GM19238 (cell line): ENCODE data around the gene H2AZ2.
A peak's percentile ranks its signal among the peaks of the same experiment; 100 is the strongest.
"Not testable (repeated sequence)": the region's sequence is repeated elsewhere in the genome, so short reads cannot be mapped to it uniquely, and the experiment has no call there.

Experiments
- DNase-seq: peaks from one replicate; pipeline ENCODE4 v3.0.0; 2011; ENCODE audit warnings: low spot score; ENCODE audit not compliant: insufficient read length

H2AZ2 gene

DNA sequence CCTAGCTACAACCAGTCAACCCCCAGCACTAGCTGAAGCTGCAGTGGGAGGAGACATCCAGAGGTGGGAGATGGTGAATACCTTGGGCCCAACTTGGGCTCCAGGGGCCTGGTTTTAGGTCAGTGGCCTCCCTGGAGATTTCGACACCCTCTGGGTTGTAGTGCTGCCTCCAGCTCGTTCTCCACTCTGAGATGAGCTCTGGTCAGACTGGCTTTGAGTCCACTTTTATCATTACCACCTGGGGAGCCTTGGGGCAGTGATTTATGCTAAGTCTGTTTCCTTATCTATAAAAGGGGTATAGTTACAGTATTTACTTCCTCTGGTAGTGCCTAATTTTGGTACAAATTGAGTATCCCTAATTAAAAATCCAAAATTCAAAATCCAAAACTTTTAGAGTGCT, 28.6 kb downstream of the H2AZ2 start:
- DNase-seq = no peak

DNA sequence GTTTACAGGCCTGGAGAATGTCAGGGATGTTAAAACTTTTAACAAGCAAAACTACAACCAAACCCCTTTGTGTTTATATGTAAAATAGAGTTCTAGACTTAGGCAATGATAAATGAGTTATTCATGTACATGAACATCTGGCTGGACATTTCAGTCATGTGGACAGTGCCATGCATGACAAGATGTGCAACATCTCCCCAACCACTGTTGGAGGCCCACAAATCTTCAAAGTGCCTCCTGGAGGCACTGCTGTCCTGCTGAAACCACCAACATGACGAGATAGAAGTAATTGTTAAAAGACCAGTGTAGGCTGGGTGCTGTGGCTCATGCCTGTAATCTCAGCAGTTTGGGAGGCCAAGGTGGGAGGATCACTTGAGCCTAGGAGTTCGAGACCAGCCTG, 33.0 kb downstream of the H2AZ2 start:
- DNase-seq = no peak

DNA sequence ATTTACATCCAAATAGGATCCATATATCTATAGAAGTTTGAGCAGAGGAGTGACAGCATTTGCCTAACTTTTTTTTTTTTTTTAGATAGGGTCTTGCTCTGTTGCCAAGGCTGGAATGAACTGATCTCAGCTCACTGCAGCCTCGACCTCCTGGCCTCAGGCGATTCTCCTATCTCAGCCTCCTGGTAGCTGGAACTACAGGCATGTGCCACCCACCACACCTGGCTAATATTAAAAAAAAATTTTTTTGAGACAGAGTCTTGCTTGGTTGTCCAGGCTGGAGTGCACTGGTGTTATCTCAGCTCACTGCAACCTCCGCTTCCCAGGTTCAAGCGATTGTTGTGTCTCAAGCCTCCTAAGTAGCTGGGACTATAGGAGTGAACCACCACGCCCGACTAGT, 36.3 kb downstream of the H2AZ2 start:
- DNase-seq = no peak

DNA sequence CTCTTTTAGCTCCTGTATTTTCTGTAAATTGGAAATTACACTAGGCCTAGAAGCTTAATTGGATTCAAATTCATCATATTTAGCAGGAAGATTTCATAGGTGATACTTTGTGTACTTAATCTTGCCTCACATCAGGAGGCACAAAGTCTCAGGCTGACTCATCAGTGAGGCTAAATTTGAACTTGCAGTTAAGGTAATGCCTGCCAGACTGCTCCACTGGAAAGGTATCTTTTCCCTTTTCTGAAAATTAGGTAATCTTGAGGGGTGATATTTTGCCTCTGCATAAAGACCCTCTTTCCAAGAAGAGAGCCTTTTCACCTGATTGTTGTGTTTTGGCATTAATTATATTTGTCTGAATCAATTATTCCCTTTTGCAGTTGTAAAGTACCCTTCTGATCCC, 36.8 kb downstream of the H2AZ2 start:
- DNase-seq = no peak

DNA sequence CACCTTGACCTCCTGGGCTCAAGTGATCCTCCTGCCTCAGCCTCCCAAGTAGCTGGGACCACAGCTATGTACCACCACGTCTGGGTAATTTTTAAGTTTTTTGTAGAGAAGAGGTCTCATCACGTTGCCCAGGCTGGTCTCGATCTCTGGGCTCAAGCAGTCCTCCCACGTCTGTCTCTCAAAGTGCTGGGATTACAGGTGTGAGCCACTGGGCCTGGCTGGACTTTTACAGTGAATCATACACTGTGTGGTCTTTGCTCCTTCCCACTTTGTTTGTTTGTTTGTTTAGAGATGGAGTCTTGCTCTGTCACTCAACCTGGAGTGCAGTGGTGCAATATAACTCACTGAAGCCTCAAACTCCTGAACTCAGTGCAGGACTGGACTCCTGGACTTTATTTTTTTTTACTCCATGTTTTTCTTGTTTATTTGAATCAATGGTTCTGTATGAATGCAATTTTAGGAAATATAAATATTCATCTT, 38.9 kb downstream of the H2AZ2 start:
- DNase-seq = no peak

DNA sequence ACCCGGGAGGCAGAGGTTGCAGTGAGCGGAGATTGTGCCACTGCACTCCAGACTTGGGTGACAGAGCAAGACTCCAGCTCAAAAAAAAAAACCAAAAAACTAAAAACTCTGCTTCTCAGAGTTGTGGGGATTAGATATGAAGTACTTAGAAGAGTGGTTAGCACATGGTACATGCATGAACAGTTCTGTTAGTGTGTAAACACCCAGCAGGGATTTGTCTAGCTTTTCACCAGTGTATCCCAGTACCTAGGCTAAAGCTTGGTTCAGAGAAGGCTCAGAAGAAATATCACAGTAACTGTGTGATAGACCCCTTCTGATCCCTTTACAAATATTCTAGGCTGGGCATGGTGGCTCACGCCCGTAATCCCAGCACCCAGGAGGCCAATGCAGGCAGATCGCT, 41.9 kb downstream of the H2AZ2 start:
- DNase-seq = no peak

DNA sequence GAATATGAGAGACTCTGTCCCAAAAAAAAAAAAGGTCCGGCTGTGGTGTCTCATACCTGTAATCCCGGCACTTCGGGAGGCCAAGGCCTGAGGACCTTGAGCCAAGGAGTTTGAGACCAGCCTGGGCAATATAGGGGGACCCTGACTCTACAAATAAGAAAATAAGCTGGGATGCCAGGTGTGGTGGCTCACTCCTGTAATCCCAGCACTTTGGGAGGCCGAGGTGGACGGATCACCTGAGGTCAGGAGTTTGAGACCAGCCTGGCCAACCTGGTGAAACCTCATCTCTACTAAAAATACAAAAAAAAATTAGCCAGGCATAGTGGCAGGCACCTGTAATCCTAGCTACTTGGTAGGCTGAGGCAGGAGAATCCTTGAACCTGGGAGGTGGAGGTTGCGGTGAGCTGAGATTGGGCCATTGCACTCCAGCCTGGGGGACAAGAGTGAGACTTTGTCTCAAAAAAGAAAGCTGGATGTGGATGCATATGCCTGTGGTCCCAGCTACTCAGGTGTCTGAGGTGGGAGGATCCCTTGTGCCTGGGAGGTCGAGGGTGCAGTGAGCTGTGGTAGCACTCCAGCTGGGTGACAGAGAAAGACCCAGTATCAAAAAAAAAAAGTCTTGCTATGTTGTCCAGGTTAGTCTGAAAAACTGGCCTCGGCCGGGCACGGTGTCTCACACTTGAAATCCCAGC, 43.9 kb downstream of the H2AZ2 start:
- DNase-seq = not testable (repeated sequence)

DNA sequence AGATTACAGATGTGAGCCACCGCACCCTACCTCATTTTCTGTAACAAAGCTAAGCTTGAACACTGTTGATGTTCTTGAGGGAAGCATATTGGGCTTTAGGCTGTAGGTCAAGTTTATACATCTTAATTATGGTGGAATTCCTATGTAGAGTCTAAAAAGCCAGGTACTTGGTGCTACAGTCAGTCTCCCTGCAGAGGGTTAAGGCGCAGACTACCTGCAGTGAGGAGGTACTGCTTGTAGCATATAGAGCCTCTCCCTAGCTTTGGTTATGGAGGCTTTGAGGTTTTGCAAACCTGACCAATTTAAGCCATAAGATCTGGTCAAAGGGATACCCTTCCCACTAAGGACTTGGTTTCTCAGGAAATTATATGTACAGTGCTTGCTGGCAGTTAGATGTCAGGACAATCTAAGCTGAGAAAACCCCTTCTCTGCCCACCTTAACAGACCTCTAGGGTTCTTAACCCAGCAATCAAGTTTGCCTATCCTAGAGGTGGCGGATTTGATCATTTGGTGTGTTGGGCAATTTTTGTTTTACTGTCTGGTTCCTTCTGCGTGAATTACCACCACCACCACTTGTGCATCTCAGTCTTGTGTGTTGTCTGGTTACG, 45.4 kb downstream of the H2AZ2 start:
- DNase-seq = no peak

DNA sequence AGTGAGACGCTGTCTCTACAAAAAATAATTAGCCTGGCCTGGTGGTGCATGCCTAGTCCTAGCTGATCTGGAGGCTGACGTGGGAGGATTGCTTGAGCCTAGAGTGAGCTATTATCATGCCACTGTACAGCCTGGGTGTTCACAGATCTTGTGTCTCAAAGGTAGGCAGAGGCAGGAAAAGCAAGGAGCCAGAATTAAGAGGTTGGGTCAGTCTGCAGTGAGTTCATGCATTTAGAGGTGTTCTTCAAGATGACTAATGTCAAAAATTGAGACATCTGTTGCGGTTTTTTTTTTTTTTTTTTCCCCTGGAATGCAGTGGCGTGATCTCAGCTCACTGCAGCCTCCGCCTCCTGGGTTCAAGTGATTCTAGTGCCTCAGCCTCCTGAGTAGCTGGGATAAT, 46.0 kb downstream of the H2AZ2 start:
- no peak for DNase-seq

DNA sequence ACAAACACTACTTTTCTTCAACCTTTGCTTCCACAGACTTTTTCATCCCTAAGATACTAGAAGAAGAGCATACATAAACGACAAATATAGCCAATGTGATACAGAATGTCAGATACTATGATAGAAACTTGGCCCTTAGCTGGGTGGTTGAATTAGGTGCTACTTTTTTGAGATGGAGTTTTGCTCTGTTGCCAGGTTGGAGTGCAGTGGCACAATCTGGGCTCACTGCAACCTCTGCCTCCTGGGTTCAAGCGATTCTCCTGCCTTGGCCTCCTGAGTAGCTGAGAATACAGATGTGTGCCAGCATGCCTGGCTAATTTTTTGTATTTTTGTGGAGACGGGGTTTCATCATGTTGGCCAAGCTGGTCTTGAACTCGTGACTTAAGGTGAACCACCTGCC, 47.9 kb downstream of the H2AZ2 start:
- no peak for DNase-seq

DNA sequence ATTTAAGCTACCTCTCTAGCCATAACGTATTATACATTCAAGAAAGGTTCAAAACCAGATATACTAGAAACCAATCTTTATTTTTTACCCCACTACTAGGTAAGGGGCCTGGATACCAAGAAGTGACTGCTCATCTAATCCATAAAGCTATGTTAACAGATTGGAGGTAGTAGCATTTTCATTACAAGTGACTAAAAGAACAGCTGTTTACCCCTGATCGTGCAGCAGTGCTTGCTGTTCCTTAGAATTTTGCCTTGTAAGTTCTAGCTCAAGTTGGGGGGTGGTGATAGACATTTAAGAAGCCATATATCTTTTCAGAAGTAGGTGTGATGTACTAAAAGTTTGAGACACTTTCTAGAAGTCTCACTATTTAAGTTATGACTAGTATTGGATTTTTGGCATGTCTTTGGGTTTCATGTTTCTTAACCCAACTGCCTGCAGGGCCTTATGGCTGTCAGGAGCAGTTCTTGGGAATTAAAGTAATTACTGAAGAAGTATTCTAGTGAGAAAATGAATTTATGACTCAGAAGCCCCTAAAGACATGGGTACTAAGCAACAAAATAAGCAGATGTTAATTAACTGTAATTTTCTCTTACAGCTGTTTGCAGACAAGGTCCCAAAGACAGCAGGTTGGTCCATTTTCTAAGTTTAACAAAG, 49.1 kb downstream of the H2AZ2 start:
- DNase-seq = no peak

DNA sequence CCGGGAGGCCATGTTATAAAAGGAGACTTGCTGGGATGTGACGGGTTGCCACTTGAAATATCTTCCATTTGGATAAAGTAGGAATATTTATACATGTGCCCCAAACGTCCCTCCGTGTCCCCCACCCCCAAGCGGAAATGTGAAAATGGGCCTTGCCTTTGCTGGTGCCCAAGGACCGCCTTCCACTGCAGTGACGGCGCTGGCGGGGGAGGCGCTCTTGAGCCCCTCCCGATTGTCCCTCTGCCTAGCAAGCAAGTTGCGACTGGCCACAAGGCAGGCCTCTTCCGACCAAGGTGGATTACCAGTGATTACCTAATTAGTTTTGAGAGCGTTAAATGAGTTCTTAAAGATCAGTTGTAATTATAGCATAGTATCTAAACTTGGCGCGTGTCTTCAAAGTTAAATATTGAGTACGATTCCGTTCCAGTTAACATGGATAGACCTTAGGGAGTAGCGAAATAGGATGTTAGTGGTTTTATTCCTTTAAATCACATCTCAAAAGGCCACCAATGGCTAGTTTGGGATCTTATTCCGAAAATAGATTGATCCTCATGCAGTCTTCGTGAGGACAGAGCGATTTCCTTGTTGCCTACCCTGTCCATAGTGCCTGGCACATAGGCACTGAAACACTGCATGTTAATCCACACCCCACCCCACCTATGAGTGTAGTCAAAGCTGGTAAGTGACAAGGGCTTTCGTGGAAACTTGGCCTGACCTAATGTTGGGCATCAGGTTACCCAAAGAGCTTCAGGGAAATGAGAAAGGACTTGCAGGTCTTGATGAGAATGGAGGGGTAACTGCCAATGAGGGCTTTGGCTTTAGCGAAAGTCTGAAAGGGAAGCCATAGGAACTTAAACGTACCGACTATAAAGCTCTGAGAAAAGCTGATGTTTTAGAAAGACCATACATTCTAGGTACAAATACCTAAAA, 50.3 kb downstream of the H2AZ2 start:
- peak; percentile 78 for DNase-seq

DNA sequence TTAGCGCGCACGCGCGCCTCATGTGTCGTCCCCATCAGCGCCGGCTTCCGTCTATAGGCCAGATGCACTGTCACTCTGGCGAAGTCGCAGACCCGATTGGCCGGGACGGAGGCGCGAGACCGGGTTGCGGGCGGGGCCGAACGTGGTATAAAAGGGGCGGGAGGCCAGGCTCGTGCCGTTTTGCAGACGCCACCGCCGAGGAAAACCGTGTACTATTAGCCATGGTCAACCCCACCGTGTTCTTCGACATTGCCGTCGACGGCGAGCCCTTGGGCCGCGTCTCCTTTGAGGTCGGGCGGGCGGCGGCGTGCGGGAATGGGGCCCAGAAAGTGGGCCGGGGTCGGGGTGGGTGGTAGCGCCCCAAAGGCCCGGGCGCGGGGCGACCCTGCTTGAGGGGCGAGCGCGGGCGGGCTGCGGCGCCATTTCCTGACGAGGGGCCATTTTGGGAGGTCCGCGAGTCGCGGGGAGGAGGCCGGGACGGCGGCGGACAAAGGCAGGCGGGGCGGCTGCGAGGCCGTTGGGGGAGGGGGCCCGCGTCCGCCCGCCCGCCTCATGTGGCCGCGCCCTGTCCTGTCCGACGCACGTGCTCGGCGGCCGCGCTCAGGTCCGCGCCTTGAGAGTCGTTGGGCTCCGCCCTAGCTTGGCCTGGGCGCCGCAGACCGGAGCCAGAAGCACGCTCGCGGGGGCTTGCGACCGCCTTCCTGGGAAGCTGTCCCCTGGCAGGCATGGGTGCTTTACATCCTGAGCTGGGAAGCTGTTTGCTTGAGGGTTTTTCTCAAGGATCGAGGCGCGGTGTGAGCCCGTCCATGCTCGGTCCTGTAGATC, 51.2 kb downstream of the H2AZ2 start, which contains the start of gene PPIA:
Gene PPIA, plus strand, starts transcription at position 178 of the 825 bp plus-strand sequence. Its CDS starts 44 bp downstream, at position 222.
- DNase-seq = peak; percentile 99

DNA sequence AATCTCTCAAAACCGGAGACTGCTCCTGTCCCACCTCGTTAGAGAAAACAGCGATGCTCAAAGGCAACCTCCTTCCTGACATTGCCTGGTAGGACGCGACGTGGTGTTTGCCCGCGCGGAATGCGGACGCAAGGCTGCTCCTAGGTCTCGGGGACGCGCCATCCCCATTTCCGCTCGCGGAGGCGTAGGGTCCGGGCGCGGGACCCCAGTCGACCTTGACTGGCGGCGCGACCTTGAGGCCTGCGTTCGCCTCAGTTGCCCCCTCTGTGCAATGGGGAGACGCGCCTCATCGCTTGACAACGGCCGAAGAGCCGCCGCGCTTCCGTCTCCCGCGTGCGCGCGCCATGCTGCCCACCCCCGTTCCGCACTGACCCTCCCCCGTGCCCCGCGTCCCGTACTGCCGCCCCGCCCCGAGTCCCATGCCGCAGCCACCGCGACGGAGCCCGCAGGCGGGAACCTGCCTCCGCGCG, 51.8 kb downstream of the H2AZ2 start:
- DNase-seq = peak; percentile 44

DNA sequence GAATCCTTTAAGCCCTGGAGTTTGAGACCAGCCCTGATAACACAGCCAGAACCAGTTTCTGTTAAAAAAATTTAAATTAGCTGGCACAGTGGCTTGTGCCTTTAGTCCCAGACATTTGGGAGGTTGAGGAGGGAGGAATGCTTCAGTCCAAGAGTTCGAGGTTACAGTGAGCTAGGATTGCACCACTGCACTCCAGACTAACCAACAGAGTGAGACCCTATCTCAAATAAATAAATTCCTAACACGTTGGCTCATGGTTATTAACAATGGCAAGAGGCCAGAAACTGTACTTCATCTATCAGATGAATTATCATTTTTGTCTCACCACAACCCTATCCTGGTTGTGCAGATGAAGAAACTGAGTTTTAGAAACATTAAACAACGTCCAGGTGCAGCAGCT, 53.6 kb downstream of the H2AZ2 start:
- no peak for DNase-seq

DNA sequence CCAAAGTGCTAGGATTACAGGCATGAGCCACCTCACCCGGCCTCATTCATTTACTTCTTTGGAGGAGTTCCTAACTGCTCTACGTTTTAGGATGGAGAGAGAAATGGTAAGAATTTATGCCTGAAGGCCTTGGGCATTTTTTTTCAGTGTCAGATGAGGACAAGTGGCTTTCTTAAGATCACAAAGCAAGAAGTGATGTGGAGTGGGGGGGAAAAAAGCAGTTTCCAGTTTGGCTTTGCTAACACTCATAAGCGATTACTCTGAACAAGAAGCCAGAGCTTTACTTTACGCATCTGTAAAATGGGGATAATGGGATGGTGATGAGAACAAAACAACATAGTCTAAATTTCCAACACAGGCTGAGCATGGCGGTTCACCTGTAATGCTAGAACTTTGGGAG, 54.0 kb downstream of the H2AZ2 start:
- no peak for DNase-seq

DNA sequence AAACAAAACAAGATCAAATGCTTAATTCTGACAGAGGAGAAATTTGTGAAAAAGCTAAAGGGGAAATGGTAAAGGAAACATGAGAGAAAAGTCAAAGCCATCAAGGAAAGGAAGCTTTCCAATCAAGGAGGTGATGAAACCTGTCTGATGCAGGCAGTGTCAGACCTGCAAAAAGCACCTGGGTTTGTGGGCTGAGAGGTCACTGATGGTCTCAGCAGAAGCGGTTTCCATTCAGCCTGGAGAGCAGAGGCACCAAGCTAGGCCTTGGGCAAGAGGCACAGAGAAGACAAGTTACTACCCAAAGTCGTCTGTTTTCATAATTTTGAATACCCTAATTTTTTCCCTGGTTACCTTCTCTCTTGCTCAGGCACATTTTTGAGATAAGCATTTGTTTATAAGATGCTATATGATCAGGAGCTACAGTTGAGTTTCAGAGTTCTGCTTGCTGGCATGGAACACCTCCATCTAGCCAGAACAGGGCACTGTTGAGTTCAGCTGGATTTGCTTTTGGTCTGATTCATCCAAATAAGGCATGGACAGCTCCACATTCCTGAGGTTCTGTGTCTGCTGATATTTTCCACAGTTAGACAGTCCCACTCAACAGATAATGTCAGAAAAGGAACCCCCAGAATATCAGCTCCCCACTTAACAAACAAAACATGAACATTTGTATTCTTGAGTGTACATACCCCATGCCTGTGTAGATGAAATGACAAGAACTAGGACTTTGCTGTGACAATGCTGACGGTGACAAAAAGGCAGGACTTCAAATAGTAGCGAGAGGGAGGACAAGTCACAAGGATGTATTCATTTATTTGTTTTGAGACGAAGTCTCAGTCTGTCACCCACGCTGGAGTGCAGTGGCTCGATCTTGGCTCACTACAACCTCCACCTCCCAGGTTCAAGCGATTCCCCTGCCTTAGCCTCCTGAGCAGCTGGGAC, 56.3 kb downstream of the H2AZ2 start:
- DNase-seq = no peak

DNA sequence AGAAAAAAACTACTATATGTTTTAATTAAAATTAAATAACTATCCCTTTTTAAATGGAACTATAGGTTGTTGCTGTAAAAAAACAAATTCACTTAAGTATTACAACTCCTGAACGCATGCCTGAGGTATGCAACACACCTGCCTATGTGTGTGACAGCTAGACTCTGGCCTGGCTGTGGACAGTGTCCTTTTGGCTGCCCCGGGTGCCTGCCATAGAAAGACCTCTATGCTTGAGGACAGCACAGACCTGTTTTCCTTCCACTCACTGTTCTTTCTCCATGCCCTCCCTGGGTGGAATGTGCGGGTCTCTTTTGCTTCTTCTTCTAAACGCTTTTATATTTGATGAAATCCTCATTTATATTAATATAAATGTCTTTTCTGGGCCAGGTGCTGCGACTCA, 57.9 kb downstream of the H2AZ2 start:
- DNase-seq = no peak

DNA sequence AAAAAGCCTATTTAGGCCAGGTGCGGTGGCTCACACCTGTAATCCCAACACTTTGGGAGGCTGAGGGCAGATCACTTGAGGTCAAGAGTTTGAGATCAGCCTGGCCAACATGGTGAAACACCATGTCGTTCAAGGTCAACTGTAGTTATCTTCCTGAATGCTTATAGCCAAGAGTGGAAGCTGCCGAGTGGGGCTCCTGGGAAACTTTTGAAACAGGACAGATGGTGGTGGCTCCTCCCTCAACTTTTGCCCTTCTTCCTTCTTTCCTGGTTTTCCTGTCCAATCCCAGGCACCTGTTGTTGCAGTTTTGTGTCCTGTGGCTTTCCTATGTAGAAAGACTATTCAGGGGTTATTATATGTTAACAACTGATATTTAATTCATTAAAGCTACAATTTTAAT, 60.1 kb downstream of the H2AZ2 start:
- DNase-seq = no peak
